Activated CD8-positive, alpha-beta memory T cell treated with anti-CD3 and anti-CD28 coated beads for 4 hours (primary cell): ENCODE measurements around the gene ETFA.

Experiments
- DNase-seq, 2 donors: peaks; one replicate each; pipeline ENCODE4 v3.0.0-alpha.2; 2020; ENCODE audit warnings: low read depth in 2 of 2

ETFA gene

GRCh38 chr15:76176059-76176458 is 135.2 kb downstream of the ETFA start:
- no peak for DNase-seq

GRCh38 chr15:76175442-76175841 is 135.8 kb downstream of the ETFA start:
- DNase-seq = no peak

GRCh38 chr15:76174654-76175053 is 136.6 kb downstream of the ETFA start:
- no peak for DNase-seq

- DNase-seq = no peak
Observed at GRCh38 chr15:76173317-76173834, 137.9 kb downstream of the ETFA start.

GRCh38 chr15:76172782-76173181 is 138.5 kb downstream of the ETFA start:
- DNase-seq = no peak

- DNase-seq = no peak
Observed at GRCh38 chr15:76169911-76170800, 141.1 kb downstream of the ETFA start.

- DNase-seq = no peak
Observed at GRCh38 chr15:76169018-76169417, 142.3 kb downstream of the ETFA start.

- DNase-seq = no peak
Observed at GRCh38 chr15:76168237-76168984, 142.9 kb downstream of the ETFA start.

GRCh38 chr15:76165951-76166350 is 145.3 kb downstream of the ETFA start:
- no peak for DNase-seq
